OCI-LY1 (cell line): Measurements from ENCODE around the gene ZNF629.

ENCODE experiments used
- H2AFZ ChIP-seq: fragments of 200-600 bp; sonication (generic), shearing (Covaris generic); 2 replicates; pipeline ENCODE4 v1.6.0; 2014; ENCODE audit warnings: antibody characterized with exemption, mild to moderate bottlenecking, low read length
- H3F3A ChIP-seq: fragments of 200-600 bp; sonication (generic), shearing (Covaris generic); 2 replicates; pipeline ENCODE4 v1.6.0; 2014; ENCODE audit warnings: mild to moderate bottlenecking, antibody characterized with exemption, low read length, moderate library complexity; ENCODE audit not compliant: insufficient read depth
- H3K27ac ChIP-seq: fragments of 200-600 bp; sonication (generic); 2 replicates; pipeline ENCODE4 v1.5.1; 2014; ENCODE audit warnings: low read length, mixed run types, mild to moderate bottlenecking, low read depth; ENCODE audit not compliant: poor library complexity, severe bottlenecking
- H3K27me3 ChIP-seq: fragments of 200-600 bp; sonication (generic); 2 replicates; pipeline ENCODE4 v1.6.0; 2014; ENCODE audit warnings: antibody characterized with exemption, mild to moderate bottlenecking, low read length, moderate library complexity; ENCODE audit not compliant: insufficient read depth
- H3K36me3 ChIP-seq: fragments of 200-600 bp; sonication (generic); 2 replicates; pipeline ENCODE4 v1.6.1; 2014; ENCODE audit warnings: mild to moderate bottlenecking, antibody characterized with exemption, low read length, moderate library complexity, mixed read lengths; ENCODE audit not compliant: insufficient read depth
- H3K4me1 ChIP-seq: fragments of 200-600 bp; sonication (generic); 2 replicates; pipeline ENCODE4 v1.5.1; 2014; ENCODE audit warnings: mild to moderate bottlenecking, low read length, moderate library complexity; ENCODE audit not compliant: insufficient read depth, severe bottlenecking
- H3K4me2 ChIP-seq: fragments of 200-600 bp; sonication (generic), shearing (Covaris generic); 2 replicates; pipeline ENCODE4 v1.6.1; 2014; ENCODE audit warnings: low read length
- H3K4me3 ChIP-seq: fragments of 200-600 bp; sonication (generic); 2 replicates; pipeline ENCODE4 v1.5.1; 2014; ENCODE audit warnings: low read length, low read depth, mild to moderate bottlenecking, mixed read lengths; ENCODE audit not compliant: poor library complexity, severe bottlenecking
- H3K79me2 ChIP-seq: fragments of 200-600 bp; shearing (Covaris generic); 2 replicates; pipeline ENCODE4 v1.6.1; 2016; ENCODE audit warnings: mixed run types, low read length, mixed read lengths; ENCODE audit not compliant: insufficient read depth
- H3K9ac ChIP-seq: fragments of 200-600 bp; sonication (generic), shearing (Covaris generic); 2 replicates; pipeline ENCODE4 v1.6.1; 2014; ENCODE audit warnings: mild to moderate bottlenecking, low read length, mixed read lengths
- H3K9me2 ChIP-seq: fragments of 200-600 bp; sonication (generic), shearing (Covaris generic); 2 replicates; pipeline ENCODE4 v1.6.1; 2014; ENCODE audit warnings: low read depth, mild to moderate bottlenecking, low read length, mixed read lengths
- H3K9me3 ChIP-seq: fragments of 200-600 bp; shearing (Covaris generic); 2 replicates; pipeline ENCODE4 v1.6.1; 2014; ENCODE audit warnings: low read length, mixed read lengths
- H4K20me1 ChIP-seq: fragments of 200-600 bp; sonication (generic), shearing (Covaris generic); 2 replicates; pipeline ENCODE4 v1.6.0; 2016; ENCODE audit warnings: mild to moderate bottlenecking, low read length; ENCODE audit not compliant: insufficient read depth
- CTCF ChIP-seq: fragments of 200-600 bp; sonication (generic), shearing (Covaris generic); IDR thresholded peaks from 2 replicates; pipeline ENCODE4 v1.5.1; 2017; ENCODE audit warnings: mild to moderate bottlenecking, antibody characterized with exemption, low read length, moderate library complexity, mixed read lengths
- EZH2 ChIP-seq: fragments of 200-600 bp; sonication (generic), shearing (Covaris generic); IDR thresholded peaks from 2 replicates; pipeline ENCODE4 v1.8.0; 2017; ENCODE audit warnings: borderline replicate concordance, mixed run types, mild to moderate bottlenecking, antibody characterized with exemption, low read length, moderate library complexity, mixed read lengths

The ZNF629 gene

DNA sequence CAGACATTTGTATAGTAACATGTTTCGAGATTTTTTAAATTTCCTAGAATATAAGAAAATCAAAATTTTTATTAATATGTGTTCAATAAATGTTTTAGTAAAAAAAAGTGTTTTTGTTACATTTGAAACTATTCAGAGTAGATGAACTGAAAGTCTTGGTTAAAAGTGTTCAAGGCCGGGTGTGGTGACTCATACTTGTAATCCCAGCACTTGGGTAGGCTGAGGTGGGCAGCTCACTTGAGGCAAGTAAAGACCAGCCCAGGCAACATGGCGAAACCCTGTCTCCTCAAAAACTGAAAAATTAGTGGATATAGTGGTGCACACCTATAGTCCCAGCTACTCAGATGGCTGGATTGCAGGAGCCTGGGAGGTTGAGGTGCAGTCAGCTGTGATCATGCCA is 55.6 kb downstream of the ZNF629 start:
- Histone ChIP-seq H3K36me3 (peaks cover 86% of the 10 kb centered on the region), H3K4me2 (no peak overlapping the region), H4K20me1 (no peaks in the 10 kb centered on the region)

DNA sequence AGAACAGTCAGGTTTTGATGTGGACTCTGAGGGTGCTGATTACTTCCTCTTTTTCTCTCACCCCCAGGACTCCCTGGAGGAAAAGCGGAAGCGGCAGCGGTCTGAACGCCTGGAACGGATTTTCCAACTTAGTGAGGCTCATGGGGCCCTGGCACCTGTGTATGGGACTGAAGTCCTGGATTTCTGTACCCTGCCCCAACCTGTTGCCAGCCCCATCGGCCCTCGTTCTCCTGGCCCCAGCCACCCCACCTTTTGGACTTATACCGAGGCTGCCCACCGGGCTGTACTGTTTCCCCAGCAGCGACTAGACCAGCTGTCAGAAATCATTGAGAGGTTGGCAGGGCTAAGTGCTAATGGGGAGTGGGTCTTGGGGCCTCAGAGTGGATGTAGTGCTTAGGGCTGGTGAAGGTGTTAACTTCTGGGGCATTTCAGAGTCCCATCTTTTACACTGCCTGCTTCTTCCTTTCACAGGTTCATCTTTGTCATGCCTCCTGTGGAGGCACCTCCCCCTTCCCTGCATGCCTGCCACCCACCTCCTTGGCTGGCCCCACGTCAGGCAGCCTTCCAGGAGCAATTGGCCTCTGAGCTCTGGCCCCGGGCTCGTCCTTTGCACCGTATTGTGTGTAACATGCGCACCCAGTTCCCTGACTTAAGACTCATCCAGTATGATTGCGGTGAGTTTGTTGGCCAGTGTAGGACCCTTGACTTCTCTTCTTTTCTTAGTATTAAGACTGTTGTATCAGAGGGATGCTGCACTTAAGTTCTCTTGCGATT is 57.9 kb downstream of the ZNF629 start:
- Histone ChIP-seq H3K79me2 (no peaks in the 10 kb centered on the region), H4K20me1 (no peaks in the 10 kb centered on the region), H2AFZ (no peak overlapping the region), H3K27ac (no peak overlapping the region), H3K9me3 (no peaks in the 10 kb centered on the region), H3K36me3 (peaks cover 89% of the 10 kb centered on the region), H3F3A (no peaks in the 10 kb centered on the region), H3K27me3 (no peaks in the 10 kb centered on the region), H3K9me2 (no peaks in the 10 kb centered on the region), H3K4me3 (no peak overlapping the region), H3K4me1 (no peaks in the 10 kb centered on the region), H3K4me2 (no peak overlapping the region), H3K9ac (no peak overlapping the region)
- TF ChIP-seq EZH2: no peak
- no peak for TF ChIP-seq CTCF

More for the DNA sequence above, 55.6 kb downstream of the ZNF629 start:
- Histone ChIP-seq H2AFZ (no peak overlapping the region), H3K4me3 (no peak overlapping the region), H3K79me2 (no peaks in the 10 kb centered on the region), H3K27me3 (no peaks in the 10 kb centered on the region), H3F3A (no peaks in the 10 kb centered on the region), H3K9ac (no peak overlapping the region), H3K27ac (no peak overlapping the region), H3K4me1 (no peaks in the 10 kb centered on the region), H3K9me2 (no peaks in the 10 kb centered on the region), H3K9me3 (no peaks in the 10 kb centered on the region)
- no peak for TF ChIP-seq EZH2
- no peak for TF ChIP-seq CTCF
